ENCODE measurements around the gene RFX4. TPM values are rescaled to one million over a fixed set of nuclear protein-coding genes. Genes with fewer than 3 reads are reported as not detected.

The RFX4 gene
- total RNA-seq, 2 experiments from 2014 or later = not detected

DNA sequence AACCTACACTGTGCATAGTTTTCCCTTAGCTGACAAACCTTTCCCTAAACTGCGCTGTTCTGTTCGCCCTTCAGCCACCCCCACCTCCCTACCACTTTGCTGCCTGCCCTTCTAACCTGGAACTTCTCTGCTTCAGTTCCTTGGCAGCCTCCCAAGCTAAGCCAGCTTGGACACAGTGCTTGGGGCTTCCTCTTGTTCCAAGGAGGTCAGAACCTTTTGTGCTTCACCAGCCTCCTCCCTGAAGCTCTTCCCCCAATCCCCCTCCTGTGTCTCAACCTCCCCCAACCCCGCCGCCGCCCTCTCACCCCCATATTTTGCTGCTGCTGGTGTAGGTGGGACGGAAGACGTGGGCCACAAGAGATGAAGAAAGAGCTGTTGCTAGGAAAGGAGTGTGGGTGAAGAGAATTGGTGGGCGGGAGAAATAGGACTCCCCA, 183.6 kb downstream of the RFX4 start:
- peak; percentile 56 for ATAC-seq (ENCODE audit: low read depth)
- H3K4me3 Mint-ChIP-seq = peak overlapping the region; percentile 50
- peaks cover 1% of the 10 kb centered on the region for H3K36me3 Mint-ChIP-seq
- no peaks in the 10 kb centered on the region for H3K27me3 Mint-ChIP-seq
- no peak for DNase-seq
- peaks cover 2% of the 10 kb centered on the region for H3K9me3 Mint-ChIP-seq
- H3K4me1 Mint-ChIP-seq = peaks cover 16% of the 10 kb centered on the region
- POLR2A ChIA-PET = interaction anchor here (0.6 to 1.9 kb wide), 3 partner anchors 13 to 83 kb away, joined by 3 to 8 read pairs (median 7); no protein-coding TSS in a partner anchor
- peak overlapping the region; percentile 67 for H3K27ac Mint-ChIP-seq

DNA sequence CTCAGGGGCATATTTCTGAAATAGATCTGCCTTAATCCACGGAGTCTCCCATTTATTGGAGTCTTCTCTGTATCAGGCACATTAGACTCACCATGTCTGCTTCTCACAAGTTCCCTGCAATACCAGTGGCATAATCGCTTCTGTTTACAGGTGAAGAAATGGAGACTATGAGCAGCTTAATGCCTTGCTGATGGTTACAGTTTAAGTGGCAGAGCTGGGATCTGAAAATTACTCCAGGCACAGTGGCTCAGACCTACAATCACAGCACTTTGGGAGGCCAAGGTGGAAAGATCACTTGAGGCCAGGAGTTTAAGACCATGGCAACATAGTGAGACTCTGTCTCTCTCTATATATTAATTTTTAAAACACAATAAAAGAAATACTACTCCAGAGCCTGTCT, 184.4 kb downstream of the RFX4 start:
- Mint-ChIP-seq H3K36me3 (peaks cover 1% of the 10 kb centered on the region), H3K4me1 (peaks cover 16% of the 10 kb centered on the region), H3K9me3 (peaks cover 2% of the 10 kb centered on the region), H3K27ac (no peak overlapping the region), H3K27me3 (no peaks in the 10 kb centered on the region), H3K4me3 (no peak overlapping the region)
- DNase-seq (no peak), ATAC-seq (ENCODE audit: low read depth) (no peak)
- POLR2A ChIA-PET = interaction anchor here (0.6 to 1.9 kb wide), 3 partner anchors 14 to 84 kb away, joined by 3 to 8 read pairs (median 7); no protein-coding TSS in a partner anchor

DNA sequence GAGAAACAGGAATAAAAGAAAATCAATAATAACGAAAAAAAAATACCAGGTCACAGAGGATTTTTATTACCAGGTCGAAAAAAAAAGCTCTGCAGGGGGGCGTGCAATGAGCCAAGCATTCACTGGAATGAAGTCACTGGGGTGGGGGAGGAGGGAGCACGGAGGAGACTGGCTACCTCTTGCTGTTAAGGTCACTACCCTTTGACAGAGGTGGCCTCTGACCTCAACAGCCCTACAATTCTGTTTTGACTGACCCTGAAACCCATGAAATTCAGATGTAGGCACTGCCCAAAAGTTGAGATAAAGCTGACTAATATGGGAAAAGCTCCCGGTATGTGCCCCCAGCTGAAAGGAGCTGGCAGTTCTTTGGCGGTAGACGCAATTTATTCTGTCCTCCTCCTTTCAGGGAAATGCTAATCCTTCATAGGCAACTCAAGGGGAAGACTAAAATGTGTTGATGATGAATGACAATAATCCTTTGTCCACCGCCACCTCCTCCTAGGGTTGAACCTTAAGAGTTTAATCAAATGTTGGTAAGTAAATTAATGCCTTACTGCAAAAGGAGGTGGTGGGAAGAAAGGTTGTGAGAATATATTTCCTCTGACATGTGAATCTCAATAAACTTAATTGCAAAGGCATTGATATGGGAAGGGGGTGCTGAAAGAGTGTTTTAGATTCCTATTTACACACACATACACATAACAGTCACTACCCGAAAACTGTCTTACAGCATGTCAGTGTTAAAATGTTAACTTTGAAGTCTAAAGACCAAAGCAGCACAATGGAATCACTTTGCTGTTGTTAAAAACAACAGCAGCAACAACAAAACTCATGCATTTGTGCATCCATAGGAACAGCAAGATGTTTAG, 185.4 kb downstream of the RFX4 start:
- Mint-ChIP-seq H3K4me3 (no peak overlapping the region), H3K36me3 (peaks cover 1% of the 10 kb centered on the region), H3K9me3 (peaks cover 2% of the 10 kb centered on the region), H3K27me3 (no peaks in the 10 kb centered on the region), H3K4me1 (peaks cover 16% of the 10 kb centered on the region), H3K27ac (no peak overlapping the region)
- POLR2A ChIA-PET = no interaction called here
- ATAC-seq (ENCODE audit: low read depth) = no peak
- no peak for DNase-seq

DNA sequence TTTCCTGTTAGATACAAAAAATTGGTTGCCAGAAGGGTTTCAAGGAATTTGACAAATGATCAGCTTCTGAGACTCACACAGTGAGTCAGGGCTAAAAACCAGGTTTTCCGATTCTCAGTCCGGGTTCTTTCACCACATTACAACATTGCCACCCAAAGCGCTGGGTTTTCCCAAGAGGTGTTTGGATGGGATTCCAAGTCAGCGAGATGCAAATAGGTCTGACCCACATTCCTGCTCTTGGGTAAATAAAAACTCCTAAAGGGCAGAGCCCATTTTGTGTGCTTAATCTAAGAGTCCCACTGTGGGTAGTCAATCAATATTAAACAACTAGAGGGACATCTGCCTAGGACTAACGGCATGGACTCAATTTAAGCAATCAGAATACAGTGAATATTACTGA, 186.3 kb downstream of the RFX4 start:
- H3K27me3 Mint-ChIP-seq = no peaks in the 10 kb centered on the region
- H3K4me3 Mint-ChIP-seq = no peak overlapping the region
- peaks cover 1% of the 10 kb centered on the region for H3K36me3 Mint-ChIP-seq
- peaks cover 2% of the 10 kb centered on the region for H3K9me3 Mint-ChIP-seq
- no peak for DNase-seq
- peaks cover 19% of the 10 kb centered on the region for H3K4me1 Mint-ChIP-seq
- POLR2A ChIA-PET = no interaction called here
- no peak overlapping the region for H3K27ac Mint-ChIP-seq
- no peak for ATAC-seq (ENCODE audit: low read depth)

DNA sequence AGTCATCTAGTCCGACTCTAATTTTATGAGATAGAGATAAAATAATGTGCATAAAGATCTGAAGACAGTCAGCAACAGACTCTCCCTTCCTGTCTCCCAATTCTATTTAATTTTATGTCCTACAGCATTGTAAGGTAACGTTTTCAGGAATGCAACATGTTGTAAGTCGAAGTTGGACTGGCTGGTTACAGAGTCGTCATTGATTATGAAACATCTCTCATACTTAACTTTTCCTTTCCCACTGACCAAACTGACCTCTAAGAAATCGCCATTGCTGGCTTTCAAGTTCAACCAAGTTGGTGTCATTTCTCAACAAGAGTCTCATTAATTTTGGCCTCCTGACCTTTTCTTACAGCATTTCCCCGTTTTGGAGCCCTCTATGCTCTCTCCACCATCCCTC, 186.7 kb downstream of the RFX4 start:
- Mint-ChIP-seq H3K4me3 (no peak overlapping the region), H3K36me3 (peaks cover 1% of the 10 kb centered on the region), H3K4me1 (peaks cover 19% of the 10 kb centered on the region), H3K9me3 (peaks cover 2% of the 10 kb centered on the region), H3K27ac (no peak overlapping the region), H3K27me3 (no peaks in the 10 kb centered on the region)
- POLR2A ChIA-PET = no interaction called here
- ATAC-seq (ENCODE audit: low read depth) (no peak), DNase-seq (no peak)

DNA sequence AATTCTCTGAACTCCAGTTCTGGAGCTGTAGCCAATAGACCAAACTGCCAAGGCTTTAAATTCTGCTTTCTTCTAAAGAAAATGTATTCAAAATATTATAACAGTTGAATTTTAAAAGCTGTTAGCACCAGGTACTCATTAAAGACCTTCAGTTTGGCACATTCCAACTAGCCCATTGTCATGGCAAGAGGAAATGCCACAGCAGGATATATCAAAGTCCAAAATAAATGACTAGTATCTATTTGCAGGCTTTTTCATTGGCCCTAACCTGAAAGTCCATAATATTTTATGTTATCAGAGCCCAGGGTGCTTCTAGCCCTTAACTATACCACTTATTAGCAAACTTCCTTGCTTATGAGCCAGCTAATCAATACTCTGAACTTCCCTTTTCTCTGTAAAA, 188.6 kb downstream of the RFX4 start:
- peaks cover 27% of the 10 kb centered on the region for H3K4me1 Mint-ChIP-seq
- no peak for ATAC-seq (ENCODE audit: low read depth)
- peaks cover 3% of the 10 kb centered on the region for H3K36me3 Mint-ChIP-seq
- no peak overlapping the region for H3K4me3 Mint-ChIP-seq
- H3K27ac Mint-ChIP-seq = no peak overlapping the region
- no peaks in the 10 kb centered on the region for H3K27me3 Mint-ChIP-seq
- H3K9me3 Mint-ChIP-seq = no peaks in the 10 kb centered on the region
- no peak for DNase-seq
- POLR2A ChIA-PET = no interaction called here

DNA sequence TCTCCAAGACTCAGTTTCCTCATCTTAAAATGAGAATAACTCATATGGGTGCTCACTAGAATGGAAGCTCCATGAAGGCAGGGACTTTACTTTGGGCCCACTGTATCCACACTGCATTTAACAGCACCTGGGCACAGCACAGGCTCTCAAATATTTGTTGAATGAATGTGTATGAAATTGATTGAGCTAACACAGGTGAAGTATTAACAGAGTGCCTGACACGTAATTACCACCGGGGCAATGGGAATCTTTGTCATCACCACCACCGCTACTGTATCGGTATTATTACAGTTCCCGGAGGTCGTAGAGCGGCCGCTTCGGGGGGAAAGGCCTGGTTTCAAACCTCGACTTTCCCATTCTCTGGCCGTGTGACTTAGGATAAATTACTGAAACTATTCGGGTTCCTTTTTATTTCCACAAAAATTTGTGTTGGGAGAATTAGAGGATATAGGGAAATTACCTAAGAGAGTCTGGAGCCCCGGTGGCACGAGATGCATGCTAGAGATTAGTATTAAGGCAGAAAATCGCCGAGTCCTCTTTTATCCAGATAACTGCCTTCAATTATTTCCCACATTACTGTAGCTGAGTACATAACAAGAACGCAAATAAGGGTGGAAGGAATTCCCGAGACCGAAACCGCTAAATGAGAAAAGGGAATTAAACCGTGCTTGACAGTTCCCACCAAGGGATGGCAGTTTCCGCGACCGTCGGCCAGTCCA, 190.6 kb downstream of the RFX4 start:
- Mint-ChIP-seq H3K4me3 (peak overlapping the region; percentile 99), H3K27ac (peak overlapping the region; percentile 96), H3K27me3 (no peaks in the 10 kb centered on the region), H3K4me1 (peaks cover 21% of the 10 kb centered on the region), H3K9me3 (no peaks in the 10 kb centered on the region), H3K36me3 (peaks cover 4% of the 10 kb centered on the region)
- POLR2A ChIA-PET = interaction anchor here (0.9 to 1.1 kb wide), 3 partner anchors 18 to 26 kb away, joined by 3 to 5 read pairs (median 4); no protein-coding TSS in a partner anchor
- ATAC-seq (ENCODE audit: low read depth) (no peak), DNase-seq (no peak)

DNA sequence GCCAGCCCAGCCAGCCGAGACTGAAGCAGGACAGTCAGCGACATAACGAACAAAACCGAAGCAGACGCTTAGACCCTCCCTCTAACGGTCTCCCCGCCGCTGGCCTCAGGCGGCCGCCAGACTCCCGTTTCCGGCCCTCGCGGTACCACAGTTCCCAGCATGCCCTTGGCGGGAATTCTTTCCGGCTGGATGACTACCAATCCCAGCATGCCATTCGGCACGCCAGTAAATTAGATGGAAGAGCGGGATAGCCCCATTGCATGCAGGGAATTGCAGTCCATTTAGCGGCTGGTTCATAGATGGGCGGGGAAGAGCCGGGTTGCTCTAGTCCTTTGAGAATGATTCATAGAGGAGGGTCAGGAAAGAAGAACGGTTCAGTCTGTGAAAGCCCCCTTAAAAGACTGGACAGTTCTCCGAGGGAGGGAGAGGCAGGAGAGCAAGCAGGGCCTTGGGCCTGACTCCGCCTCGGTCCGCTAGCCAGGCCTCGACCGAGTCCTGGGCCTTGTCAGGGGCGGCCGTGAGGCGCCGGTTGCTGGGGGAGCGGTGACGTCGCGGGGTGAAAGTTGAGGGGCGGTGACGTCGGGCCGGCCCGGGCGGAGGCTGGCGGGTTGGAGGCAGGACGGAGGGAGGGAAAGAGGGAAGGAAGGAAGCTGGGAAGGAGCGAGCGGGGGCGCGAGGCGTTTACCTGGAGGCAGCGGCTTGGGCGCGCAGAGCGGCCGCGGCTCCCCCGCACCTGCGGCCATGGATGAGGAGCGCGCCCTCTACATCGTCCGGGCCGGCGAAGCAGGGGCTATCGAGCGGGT, 191.4 kb downstream of the RFX4 start, which contains the start of gene RIC8B:
Gene RIC8B, plus strand, starts transcription at position 678 of the 803 bp plus-strand sequence. Its CDS starts 64 bp downstream, at position 742.
- POLR2A ChIA-PET = interaction anchor here (1.1 to 2.2 kb wide), 2 partner anchors 21 to 26 kb away, joined by 4 read pairs; no protein-coding TSS in a partner anchor
- DNase-seq = peak; percentile 90
- Mint-ChIP-seq H3K4me1 (peaks cover 21% of the 10 kb centered on the region), H3K9me3 (no peaks in the 10 kb centered on the region), H3K27ac (peak within 1 kb of the TSS; percentile 96), H3K4me3 (peak within 1 kb of the TSS; percentile 99), H3K36me3 (peaks cover 5% of the 10 kb centered on the region), H3K27me3 (no peaks in the 10 kb centered on the region)
- ATAC-seq (ENCODE audit: low read depth) = peak; percentile 90

DNA sequence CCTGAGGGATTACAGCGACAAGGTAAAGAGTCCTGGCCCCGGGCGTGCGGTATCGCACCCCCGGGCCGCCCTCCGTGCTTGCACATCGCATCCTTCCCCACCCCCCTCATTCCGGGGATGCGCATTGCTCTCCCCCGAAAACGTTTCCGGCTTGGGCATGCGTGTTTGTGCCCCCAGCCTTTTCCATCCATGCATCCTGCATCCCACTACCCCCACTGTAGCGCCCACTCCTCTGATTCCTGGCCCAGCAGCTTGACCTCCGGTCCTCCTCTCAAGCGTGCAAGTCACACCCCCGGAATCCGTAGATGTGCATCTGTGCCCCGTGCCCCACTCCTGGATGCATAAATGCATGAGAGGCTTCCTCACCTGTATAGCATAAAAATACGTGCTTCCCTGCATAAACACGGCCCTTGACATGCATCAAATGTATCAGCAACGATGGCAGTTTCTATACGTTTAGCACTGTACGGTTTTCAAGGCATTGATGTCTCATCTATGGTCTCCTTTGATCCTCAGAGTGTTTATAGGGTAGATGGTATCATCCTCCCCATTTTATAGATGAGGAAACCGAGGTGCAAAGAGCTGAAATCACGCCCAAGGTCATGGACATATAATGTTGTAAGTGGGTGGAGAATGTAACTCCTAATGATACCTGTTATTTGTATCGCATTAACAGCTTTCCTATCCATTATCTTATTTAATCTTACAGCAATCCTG, 192.2 kb downstream of the RFX4 start:
- DNase-seq = peak; percentile 59
- no peaks in the 10 kb centered on the region for H3K9me3 Mint-ChIP-seq
- peaks cover 21% of the 10 kb centered on the region for H3K4me1 Mint-ChIP-seq
- no peaks in the 10 kb centered on the region for H3K27me3 Mint-ChIP-seq
- peak overlapping the region; percentile 96 for H3K27ac Mint-ChIP-seq
- peaks cover 7% of the 10 kb centered on the region for H3K36me3 Mint-ChIP-seq
- peak overlapping the region; percentile 99 for H3K4me3 Mint-ChIP-seq
- POLR2A ChIA-PET = interaction anchor here (2.2 kb wide), 1 partner anchor 21 kb away, joined by 4 read pairs; no protein-coding TSS in a partner anchor
- peak; percentile 7 for ATAC-seq (ENCODE audit: low read depth)

DNA sequence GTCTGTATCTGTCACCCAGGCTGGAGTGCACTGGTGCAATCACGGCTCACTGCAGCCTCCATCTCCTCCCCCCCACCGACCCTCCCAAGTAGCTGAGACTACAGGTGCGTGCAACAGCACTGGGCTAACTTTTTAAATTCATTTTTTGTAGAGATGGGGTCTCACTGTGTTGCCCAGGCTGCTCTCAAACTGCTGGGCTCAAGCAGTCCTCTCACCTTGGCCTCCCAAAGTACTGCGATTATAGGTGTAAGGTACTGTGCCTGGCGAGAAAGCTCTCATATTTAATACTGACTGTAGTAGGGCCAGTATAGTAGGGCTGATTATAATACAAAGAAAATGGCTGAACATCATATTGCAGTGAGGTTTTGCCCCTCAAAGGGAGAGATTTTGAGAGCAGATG, 194.1 kb downstream of the RFX4 start:
- H3K4me1 Mint-ChIP-seq = peaks cover 21% of the 10 kb centered on the region
- ATAC-seq (ENCODE audit: low read depth) (no peak), DNase-seq (no peak)
- H3K36me3 Mint-ChIP-seq = peaks cover 7% of the 10 kb centered on the region
- H3K4me3 Mint-ChIP-seq = no peak overlapping the region
- no peaks in the 10 kb centered on the region for H3K27me3 Mint-ChIP-seq
- no peaks in the 10 kb centered on the region for H3K9me3 Mint-ChIP-seq
- POLR2A ChIA-PET = no interaction called here
- no peak overlapping the region for H3K27ac Mint-ChIP-seq

DNA sequence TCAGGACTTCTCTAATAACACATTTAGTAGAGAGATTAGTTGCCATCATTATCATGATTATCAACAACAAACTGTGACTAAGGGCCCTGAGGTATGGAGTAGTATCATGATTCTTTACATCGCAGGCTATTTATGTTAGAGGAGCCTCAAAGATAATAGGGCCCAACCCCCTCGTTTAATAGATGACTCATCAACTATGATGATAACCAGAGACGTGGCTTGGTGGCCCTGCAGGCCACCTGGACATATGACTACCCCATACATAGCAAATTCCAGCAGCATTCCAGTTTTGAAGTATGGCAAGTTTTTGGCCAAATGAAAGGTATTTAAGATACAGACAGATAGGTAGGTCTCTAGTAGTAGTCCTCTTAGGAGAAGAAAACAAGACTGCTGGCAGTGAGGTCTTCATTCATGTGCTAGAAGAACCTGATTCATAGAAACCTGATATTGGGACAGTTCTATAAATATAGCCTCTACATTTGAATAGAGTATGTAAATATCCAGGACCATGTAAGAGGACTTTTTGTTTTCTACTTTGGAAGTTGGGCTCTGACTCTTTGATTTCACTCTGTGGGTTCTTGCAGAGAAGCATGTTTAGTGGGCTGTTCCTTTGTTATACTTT, 197.3 kb downstream of the RFX4 start:
- Mint-ChIP-seq H3K4me3 (no peak overlapping the region), H3K4me1 (peaks cover 17% of the 10 kb centered on the region), H3K9me3 (no peaks in the 10 kb centered on the region), H3K36me3 (peaks cover 19% of the 10 kb centered on the region), H3K27me3 (no peaks in the 10 kb centered on the region), H3K27ac (no peak overlapping the region)
- POLR2A ChIA-PET = no interaction called here
- no peak for ATAC-seq (ENCODE audit: low read depth)
- no peak for DNase-seq

DNA sequence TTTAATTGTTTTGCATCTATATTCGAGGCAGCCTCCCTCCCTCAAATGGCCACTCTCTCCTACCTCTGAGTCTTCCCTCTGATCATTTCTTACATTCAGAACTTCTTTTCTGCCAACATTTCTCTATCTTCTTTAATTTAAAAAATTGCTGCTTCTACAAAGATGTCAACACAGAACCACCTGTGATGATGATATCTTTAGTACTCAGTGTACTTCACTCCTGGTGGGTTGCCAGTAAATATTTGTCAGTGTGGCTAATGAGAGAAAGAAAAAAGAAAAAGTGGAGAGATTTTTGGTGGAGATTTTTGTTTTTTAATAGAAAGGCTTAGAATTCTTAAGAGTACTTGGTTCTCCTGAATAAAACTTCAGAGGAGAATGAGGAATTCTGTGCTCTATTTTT, 199.8 kb downstream of the RFX4 start:
- peaks cover 2% of the 10 kb centered on the region for H3K4me1 Mint-ChIP-seq
- H3K4me3 Mint-ChIP-seq = no peak overlapping the region
- POLR2A ChIA-PET = no interaction called here
- H3K36me3 Mint-ChIP-seq = peaks cover 29% of the 10 kb centered on the region
- ATAC-seq (ENCODE audit: low read depth) (no peak), DNase-seq (no peak)
- no peak overlapping the region for H3K27ac Mint-ChIP-seq
- H3K9me3 Mint-ChIP-seq = no peaks in the 10 kb centered on the region
- H3K27me3 Mint-ChIP-seq = no peaks in the 10 kb centered on the region

Measured in activated naive CD8-positive, alpha-beta T cell treated with anti-CD3 and anti-CD28 coated beads, Interleukin-2, amount 10 ng/mL, durations not matched to agents 7 days and 5 days (primary cell).